GM18867 (cell line): ENCODE measurements around the gene FTO.
"Not testable (repeated sequence)": the region's sequence is repeated elsewhere in the genome, so short reads cannot be mapped to it uniquely, and the experiment has no call there.

Experiments
- ATAC-seq: cut with Tn5 transposase; IDR thresholded peaks from one replicate; pipeline ENCODE4 v1.9.1; 2021; ENCODE audit warnings: mild to moderate bottlenecking, moderate library complexity; ENCODE audit not compliant: unreplicated experiment

Gene FTO

GRCh38 chr16:53821487-53821886 is 117.5 kb downstream of the FTO start:
- ATAC-seq = no peak

- ATAC-seq = no peak
Observed at GRCh38 chr16:53821957-53822625, 118.1 kb downstream of the FTO start.

- ATAC-seq = no peak
Observed at GRCh38 chr16:53822936-53823529, 119.1 kb downstream of the FTO start.

GRCh38 chr16:53826658-53827057 is 122.7 kb downstream of the FTO start:
- ATAC-seq = no peak

DNA sequence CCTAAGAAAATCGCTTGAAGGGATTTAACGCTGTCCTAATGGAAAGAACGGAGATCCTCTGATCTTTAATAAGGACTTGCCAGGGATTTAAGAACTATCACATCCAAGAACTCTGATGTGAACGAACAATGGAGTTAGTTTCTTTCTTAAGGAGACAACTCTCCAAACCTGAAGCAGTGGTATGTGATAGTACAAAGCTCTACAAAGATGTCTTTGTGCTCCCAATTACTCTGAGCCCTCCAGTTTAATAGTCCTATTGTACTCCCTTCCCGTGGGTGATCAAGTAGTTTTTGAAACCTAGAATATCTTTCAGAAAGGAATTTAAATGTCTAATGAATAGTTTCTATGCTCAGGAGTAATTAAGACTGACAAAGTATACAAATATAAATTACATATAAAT is 123.8 kb downstream of the FTO start:
- no peak for ATAC-seq

GRCh38 chr16:53829186-53829747 is 125.3 kb downstream of the FTO start:
- no peak for ATAC-seq

GRCh38 chr16:53832896-53833544 is 129.1 kb downstream of the FTO start:
- ATAC-seq = no peak

DNA sequence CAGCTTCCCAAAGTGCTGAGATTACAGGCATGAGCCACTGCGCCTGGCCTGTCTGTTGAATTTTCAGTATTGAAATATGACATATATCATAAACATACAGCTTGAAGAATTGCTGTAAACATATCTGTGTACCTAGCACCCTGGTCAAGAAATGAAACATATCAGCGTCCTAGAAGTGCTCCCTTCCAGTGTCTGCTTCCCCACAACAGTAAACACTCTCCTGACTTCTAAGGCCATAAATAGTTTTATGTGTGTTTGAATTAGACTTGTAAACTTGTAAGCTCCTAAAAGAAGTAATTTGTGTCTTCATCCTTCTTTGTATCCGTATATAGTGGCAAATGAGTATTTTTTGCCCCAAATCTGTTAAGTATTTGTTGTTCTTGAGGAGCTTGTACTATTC is 132.2 kb downstream of the FTO start:
- no peak for ATAC-seq

DNA sequence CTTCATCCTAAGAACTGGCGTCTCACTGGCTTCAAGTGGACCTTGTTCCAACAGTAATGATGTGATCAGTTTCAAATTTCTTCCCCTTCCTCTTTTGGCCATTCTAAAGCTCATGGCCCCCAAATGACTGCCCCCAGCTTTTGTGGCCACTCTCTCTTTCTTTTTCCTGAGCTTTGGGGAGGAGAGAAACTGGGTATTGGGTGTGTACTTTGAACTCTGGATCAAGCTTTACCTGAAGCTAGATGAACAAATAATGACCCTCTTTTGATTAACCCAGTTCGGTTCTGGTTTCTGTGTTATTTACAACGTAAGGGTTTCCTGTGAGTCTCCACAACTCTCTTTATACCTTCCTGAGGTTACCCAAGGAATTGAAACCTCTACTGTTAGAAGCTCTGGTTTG is 132.7 kb downstream of the FTO start:
- no peak for ATAC-seq

GRCh38 chr16:53837426-53837825 is 133.5 kb downstream of the FTO start:
- ATAC-seq = no peak

DNA sequence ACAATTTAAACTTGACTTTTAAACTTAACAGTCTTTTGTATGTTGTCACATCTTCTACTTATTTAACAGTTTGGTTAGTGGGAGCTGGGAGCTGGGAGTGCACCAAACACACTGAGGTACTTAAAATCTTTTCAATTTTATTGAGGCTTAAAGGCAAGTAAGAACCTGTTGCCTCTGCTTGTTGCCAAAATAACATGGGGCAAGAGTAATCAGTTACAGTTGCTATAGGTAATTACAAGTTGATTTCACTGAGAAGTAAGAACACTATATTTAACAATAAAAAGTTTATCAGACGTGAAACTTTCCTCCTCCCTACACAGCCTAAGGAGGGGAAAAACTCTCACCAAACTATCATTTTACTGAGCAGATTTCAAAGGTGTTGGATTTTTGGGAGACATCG is 135.2 kb downstream of the FTO start:
- ATAC-seq = no peak

DNA sequence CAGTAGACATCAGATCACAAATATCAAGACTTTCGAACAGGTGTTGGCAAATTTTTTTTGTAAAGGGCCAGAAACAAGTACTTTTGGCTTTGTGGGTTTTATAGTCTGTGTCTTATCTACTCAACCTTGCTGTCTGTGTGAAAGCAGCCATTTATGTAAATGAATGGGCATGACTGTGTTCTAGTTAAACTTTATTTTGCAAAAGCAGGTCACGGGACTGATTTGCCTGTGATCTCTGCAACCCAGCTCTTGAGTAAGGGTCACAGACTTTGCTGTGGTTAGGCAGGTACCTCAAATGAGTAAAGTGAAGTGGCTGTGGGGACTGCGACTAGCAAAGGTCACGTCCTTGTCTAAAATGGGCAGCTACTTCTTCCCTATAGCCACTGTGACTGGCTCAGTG is 136.5 kb downstream of the FTO start:
- no peak for ATAC-seq

DNA sequence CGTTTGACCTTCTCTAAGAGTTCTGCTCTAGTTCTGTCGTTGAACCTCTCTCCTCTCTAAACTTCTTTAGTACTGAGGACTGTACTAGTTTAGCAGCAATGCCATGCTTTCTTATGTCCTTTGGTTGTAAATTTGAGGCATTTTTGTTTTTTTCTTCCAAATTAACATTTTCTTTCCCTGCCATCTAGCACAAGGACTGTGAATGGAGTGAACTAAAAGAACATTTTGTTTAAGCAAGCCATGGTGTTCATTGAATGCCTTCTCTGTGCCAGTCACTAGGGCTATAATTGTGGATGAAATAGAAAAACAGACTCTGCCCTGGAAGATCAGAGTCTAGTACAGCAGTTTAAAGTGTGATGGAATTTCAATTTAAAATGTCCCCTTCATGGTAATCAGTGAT is 137.9 kb downstream of the FTO start:
- ATAC-seq = no peak

DNA sequence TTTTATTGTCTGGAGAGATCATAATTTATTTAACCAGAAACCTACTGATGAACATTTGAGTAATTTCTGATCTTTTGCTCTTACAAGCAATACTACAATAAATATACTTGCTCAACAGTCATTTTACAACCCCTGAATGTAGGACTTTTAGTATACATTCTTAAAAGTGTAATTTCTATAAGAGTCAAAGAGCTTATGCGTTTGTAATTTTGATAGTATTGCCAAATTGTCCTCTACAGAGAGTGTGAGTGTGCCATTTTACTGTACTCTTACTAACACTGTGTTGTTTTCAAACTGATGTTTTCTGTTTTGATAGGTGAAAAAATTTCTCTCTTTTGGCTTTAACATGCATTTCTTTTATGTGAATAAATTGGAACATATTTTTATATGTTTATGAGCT is 139.1 kb downstream of the FTO start:
- no peak for ATAC-seq

GRCh38 chr16:53844804-53845203 is 140.8 kb downstream of the FTO start:
- no peak for ATAC-seq

DNA sequence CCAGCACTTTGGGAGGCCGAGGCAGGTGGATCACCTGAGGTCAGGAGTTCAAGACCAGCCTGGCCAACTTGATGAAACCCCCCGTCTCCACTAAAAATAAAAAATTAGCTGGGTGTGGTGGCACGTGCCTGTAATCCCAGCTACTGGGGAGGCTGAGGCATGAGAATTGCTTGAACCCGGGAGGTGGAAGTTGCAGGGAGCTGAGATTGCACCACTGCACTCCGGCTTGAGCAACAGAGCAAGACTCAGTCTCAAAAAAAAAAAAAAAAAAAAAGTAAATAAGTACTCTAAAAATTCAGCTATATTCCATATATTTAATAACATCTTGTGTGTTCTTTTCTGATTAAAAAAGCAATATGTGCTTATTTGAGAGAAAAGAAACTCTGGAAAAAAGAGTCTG is 142.6 kb downstream of the FTO start:
- ATAC-seq = not testable (repeated sequence)

DNA sequence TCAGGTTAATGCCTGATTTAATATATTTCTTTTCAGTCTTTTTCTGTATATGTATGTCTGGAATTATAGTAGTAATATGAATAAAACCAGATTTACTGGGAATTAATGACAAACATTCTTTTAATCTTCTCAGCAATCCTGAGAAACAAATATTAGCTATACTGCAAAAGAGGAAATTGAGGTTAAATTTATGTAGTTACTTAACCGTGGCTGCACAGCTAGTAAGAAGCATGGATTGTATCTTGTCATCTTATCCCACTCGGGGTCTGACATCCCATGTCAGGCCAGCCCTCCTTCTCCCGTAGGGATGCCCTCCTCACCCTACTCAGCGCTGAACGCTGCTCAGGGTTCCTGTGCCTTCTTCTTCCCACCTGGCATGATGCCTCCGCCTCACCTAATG is 143.0 kb downstream of the FTO start:
- no peak for ATAC-seq

DNA sequence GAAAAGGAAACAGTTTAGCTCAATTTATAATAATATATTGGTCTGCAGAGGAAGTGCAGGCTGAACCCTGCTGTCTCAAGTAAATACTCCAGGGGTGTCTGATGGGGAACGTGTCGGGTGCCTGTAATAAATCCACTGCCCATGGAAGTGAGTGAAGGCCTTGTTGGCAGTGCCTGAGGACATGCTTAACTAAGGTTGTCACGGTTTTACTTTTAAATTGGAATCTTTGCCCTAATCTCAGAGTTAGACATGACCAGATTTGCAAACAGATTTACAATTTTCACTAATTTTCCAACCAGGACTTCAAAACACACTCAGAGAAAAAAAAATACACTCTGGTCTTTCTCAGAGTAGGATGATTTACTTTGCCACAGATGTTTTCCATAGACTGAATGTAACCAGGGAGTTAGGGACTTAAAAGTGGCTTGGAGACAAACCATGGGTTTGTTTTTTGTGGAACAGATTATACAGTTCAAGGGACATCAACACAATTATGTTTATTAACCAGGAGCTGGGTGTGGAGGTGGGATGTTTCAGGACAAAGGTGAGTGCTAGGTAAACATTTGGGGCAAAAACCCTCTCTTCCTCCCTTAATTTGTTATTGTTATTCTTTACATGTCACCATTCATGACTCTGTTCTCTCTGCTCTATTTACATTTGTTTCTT is 144.5 kb downstream of the FTO start:
- ATAC-seq = no peak

DNA sequence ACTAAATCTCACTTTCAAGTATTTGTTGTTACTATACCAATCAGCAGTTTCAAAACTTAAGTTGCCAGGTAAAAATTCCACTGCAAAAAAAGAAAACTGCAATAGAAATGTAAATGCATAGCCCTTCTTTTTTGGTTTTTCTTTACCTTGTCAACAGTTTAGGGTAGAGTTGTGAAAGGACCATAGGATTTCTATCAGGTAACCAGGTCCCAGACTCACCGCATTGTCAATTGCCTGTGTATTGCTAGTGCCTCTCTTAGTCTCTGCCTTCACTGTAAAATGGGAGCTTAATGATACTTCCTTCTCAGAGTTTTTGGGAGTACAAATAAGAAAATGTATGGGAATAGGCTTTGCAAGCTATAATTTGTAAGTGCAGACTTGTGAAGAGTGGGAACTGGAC is 145.0 kb downstream of the FTO start:
- ATAC-seq = no peak

GRCh38 chr16:53849585-53849984 is 145.6 kb downstream of the FTO start:
- no peak for ATAC-seq

GRCh38 chr16:53849994-53850393 is 146.0 kb downstream of the FTO start:
- ATAC-seq = no peak

DNA sequence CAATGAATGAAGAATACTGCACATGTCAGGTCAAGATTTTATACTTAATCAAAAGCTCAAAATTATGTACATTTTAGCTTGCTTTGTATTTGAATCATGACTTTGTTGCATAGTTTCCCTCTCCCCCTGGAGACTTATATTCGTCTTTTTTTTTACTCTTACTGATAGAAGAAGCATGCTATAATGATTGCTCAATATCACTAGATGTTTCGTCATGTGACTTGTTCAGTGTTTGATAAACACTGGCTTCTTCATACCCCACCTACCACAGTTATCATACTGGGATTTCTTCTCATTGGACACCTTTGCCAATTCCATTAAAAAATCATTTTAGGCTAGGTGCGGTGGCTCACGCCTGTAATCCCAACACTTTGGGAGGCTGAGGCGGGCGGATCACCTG is 148.7 kb downstream of the FTO start:
- ATAC-seq = no peak
